Suprapubic skin (tissue), 4 donors: ENCODE data around the gene SRSF4. TPM values are rescaled to one million over a fixed set of nuclear protein-coding genes. Genes with fewer than 3 reads are reported as not detected.
"Not testable (repeated sequence)": the region's sequence is repeated elsewhere in the genome, so short reads cannot be mapped to it uniquely, and the experiment has no call there.

ENCODE experiments used
- DNase-seq, 2 donors: peaks; one replicate each; pipeline ENCODE4 v3.0.0-alpha.2; 2019; ENCODE audit warnings: low spot score in 2 of 2
- H3K27ac ChIP-seq: fragments of 200-600 bp; sonication (generic); one replicate; pipeline ENCODE4 v1.5.1; 2019
- H3K27me3 ChIP-seq: fragments of 200-600 bp; sonication (generic); one replicate; pipeline ENCODE4 v1.5.1; 2019
- H3K36me3 ChIP-seq: fragments of 200-600 bp; sonication (generic); one replicate; pipeline ENCODE4 v1.5.1; 2019
- H3K4me1 ChIP-seq: fragments of 200-600 bp; sonication (generic); one replicate; pipeline ENCODE4 v1.5.1; 2019
- H3K4me3 ChIP-seq: fragments of 200-600 bp; sonication (generic); one replicate; pipeline ENCODE4 v1.5.1; 2019; ENCODE audit warnings: mild to moderate bottlenecking
- H3K9me3 ChIP-seq: fragments of 200-600 bp; sonication (generic); one replicate; pipeline ENCODE4 v1.5.1; 2019
- EP300 ChIP-seq: sonication (generic); formaldehyde crosslinking; IDR thresholded peaks from one replicate; pipeline ENCODE4 v1.6.1; 2017; ENCODE audit warnings: antibody characterized with exemption
- POLR2A ChIP-seq, 2 donors: fragments of 450-650 bp; IDR thresholded peaks; one replicate each; pipeline ENCODE4 v1.6.1; 2017; ENCODE audit warnings: antibody characterized with exemption in 2 of 2, mild to moderate bottlenecking in 2 of 2, moderate library complexity in 2 of 2
- POLR2AphosphoS5 ChIP-seq, 3 donors: sonication (generic); formaldehyde crosslinking; IDR thresholded peaks; one replicate each; pipeline ENCODE4 v1.6.1; 2017; ENCODE audit warnings: antibody characterized with exemption in 3 of 3
- WGBS: methylation state at CpG from one replicate; pipeline ENCODE4 v1.1.5; 2018; 5-methylcytosine and 5-hydroxymethylcytosine counted together
- total RNA-seq, 4 donors: library from RNA; depleted of rRNA; stranded (reverse); fragments of >200 nt; gene quantifications; one replicate each; pipeline ENCODE4 v1.1.0, GENCODE V29; 2016
- TF ChIP-seq, protein P1 (sequence below), 2 donors: fragments of 200-600 bp in 1 of 2; fragments of 450-650 bp in 1 of 2; sonication (generic) in 1 of 2; IDR thresholded peaks; one replicate each; pipeline ENCODE4 v1.5.1; 2016 to 2019; ENCODE audit warnings: antibody characterized with exemption in 2 of 2, mild to moderate bottlenecking in 1 of 2, moderate library complexity in 1 of 2

The SRSF4 gene
- total RNA-seq, 4 donors from 2014 or later: 45.7 to 86.1 (median 60.5) TPM

DNA sequence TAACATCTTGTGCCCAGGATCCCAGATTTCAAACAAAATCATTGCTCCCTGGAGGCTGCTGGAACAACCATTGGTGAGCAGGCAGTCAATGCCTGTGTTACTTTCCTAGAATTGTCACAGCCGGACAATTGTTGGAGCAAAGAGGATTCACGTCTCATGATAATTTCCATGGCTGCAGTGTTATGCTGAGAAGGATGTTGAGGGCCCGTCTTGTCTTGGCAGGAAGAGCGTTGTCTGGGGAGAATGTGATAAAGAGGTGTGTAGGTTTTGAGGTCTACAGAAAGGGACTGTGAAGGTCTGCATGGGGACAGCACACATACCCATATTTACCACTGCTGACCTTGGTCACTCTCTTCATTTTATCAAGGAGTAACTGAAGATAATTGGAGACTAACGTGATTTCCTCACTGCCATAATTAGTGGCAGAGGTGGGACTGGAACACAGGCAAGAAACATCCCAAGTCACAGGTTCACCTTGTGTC, 42.7 kb upstream of the SRSF4 start:
- H3K4me1 ChIP-seq: peaks cover under 1% of the 10 kb centered on the region
- peaks cover 34% of the 10 kb centered on the region for H3K36me3 ChIP-seq
- no peak overlapping the region for H3K27ac ChIP-seq
- no peaks in the 10 kb centered on the region for H3K9me3 ChIP-seq
- DNase-seq: no peak
- no peaks in the 10 kb centered on the region for H3K27me3 ChIP-seq
- H3K4me3 ChIP-seq: no peak overlapping the region
- TF ChIP-seq POLR2A (IDR thresholded peaks at IDR 0.05): no peak
- no peak for TF ChIP-seq EP300
- TF ChIP-seq, protein P1, sequence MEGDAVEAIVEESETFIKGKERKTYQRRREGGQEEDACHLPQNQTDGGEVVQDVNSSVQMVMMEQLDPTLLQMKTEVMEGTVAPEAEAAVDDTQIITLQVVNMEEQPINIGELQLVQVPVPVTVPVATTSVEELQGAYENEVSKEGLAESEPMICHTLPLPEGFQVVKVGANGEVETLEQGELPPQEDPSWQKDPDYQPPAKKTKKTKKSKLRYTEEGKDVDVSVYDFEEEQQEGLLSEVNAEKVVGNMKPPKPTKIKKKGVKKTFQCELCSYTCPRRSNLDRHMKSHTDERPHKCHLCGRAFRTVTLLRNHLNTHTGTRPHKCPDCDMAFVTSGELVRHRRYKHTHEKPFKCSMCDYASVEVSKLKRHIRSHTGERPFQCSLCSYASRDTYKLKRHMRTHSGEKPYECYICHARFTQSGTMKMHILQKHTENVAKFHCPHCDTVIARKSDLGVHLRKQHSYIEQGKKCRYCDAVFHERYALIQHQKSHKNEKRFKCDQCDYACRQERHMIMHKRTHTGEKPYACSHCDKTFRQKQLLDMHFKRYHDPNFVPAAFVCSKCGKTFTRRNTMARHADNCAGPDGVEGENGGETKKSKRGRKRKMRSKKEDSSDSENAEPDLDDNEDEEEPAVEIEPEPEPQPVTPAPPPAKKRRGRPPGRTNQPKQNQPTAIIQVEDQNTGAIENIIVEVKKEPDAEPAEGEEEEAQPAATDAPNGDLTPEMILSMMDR (IDR thresholded peaks at IDR 0.05): no peak
- no peak for TF ChIP-seq POLR2AphosphoS5 (IDR thresholded peaks at IDR 0.05)
- WGBS: 92% methylated on average over 5 of the region's 5 CpGs

DNA sequence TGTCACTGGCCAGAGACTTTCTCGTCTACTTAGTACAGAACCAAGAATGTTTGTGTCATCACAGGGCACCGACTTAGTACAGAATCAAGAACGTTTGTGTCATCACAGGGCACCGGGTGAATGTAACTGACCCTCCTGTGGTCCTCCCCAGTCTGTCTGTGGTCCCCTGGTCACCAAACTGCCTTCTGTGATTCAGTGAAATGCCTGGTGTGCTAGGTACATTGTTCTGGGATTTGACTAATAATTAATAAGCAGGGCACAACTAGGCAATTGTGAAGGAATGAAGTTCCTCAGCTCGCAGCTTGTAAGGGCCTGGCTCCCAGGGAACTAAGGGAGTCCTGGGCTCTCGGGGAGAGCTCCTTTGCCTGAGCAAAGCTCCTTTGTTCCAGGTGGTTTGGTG, 41.8 kb upstream of the SRSF4 start:
- Histone ChIP-seq H3K27ac (no peak overlapping the region), H3K4me3 (no peak overlapping the region), H3K36me3 (peaks cover 39% of the 10 kb centered on the region), H3K4me1 (no peaks in the 10 kb centered on the region), H3K9me3 (no peaks in the 10 kb centered on the region), H3K27me3 (no peaks in the 10 kb centered on the region)
- WGBS: 86% methylated on average over 6 of the region's 6 CpGs
- TF ChIP-seq EP300 (no peak), POLR2AphosphoS5 (IDR thresholded peaks at IDR 0.05) (no peak), POLR2A (IDR thresholded peaks at IDR 0.05) (no peak)
- TF ChIP-seq, protein P1 (IDR thresholded peaks at IDR 0.05): no peak
- no peak for DNase-seq

DNA sequence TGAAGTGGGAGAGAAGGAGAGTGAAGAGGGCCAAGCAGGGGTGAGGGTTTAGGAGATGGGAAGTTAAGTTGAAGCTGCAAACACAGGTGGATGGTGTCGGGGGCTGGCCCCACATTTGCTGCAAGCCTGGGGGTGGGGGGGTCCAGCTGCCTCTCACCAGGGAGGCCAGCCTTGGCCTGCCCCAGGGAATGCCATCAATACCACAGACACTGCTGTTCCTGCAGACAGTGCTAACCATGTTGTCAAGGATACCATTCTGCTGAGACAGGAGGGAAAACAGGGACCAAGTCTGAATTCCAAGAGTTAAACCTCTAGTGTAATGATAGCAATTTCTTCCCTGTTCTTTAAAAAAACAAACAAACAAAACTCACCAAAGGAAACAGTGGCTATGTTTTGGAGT, 41.0 kb upstream of the SRSF4 start:
- no peak for TF ChIP-seq EP300
- no peak for TF ChIP-seq POLR2A (IDR thresholded peaks at IDR 0.05)
- no peak for TF ChIP-seq POLR2AphosphoS5 (IDR thresholded peaks at IDR 0.05)
- TF ChIP-seq, protein P1 (IDR thresholded peaks at IDR 0.05): no peak
- 82% methylated on average over 1 of the region's 1 CpG for WGBS
- Histone ChIP-seq H3K9me3 (no peaks in the 10 kb centered on the region), H3K36me3 (peaks cover 41% of the 10 kb centered on the region), H3K4me1 (no peaks in the 10 kb centered on the region), H3K27ac (no peak overlapping the region), H3K4me3 (no peak overlapping the region), H3K27me3 (no peaks in the 10 kb centered on the region)
- DNase-seq: no peak

DNA sequence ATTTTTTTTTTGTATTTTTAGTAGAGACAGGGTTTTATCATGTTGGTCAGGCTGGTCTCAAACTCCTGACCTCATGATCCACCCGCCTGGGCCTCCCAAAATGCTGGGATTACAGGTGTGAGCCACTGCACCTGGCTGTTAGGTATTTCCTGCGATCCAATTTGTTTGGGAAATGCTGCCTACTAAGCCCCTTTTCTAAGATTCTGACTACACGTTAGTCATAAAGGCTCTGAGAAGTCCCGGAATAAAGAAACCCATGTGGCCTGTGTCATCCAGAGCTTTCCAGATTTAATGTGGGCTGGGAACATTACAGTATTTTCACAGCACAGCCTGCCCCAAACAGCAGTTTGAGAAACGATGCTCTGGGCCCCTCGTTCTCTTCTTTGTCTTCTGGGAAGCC, 40.6 kb upstream of the SRSF4 start:
- H3K9me3 ChIP-seq, DNase-seq, H3K4me1 ChIP-seq, H3K4me3 ChIP-seq, H3K27me3 ChIP-seq, H3K27ac ChIP-seq: not testable (repeated sequence)
- H3K36me3 ChIP-seq: peaks cover 44% of the 10 kb centered on the region
- 87% methylated on average over 6 of the region's 6 CpGs for WGBS

DNA sequence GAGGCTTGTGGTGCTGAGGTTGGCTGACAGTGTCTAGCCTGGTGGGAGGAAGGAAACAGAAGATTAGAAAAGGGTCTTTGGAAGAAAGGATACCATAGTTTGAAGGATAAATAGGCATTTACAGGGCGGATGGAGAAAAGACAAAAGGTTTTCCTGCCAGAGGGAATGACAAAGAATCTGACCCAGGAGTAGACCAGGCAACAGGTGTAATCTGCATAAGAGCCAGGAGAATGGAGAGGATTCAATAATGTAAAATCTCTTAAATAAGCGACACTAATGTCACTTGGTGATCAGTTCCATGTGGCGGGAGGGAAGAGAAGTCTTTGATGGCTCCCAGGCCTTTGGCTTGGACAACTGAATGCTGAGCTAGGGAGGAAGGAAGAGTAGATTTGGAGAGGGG, 39.6 kb upstream of the SRSF4 start:
- H3K4me1 ChIP-seq: no peaks in the 10 kb centered on the region
- TF ChIP-seq POLR2AphosphoS5 (IDR thresholded peaks at IDR 0.05) (no peak), POLR2A (IDR thresholded peaks at IDR 0.05) (no peak), EP300 (no peak)
- TF ChIP-seq, protein P1 (IDR thresholded peaks at IDR 0.05): no peak
- peaks cover 47% of the 10 kb centered on the region for H3K36me3 ChIP-seq
- H3K27me3 ChIP-seq: no peaks in the 10 kb centered on the region
- no peak overlapping the region for H3K27ac ChIP-seq
- no peaks in the 10 kb centered on the region for H3K9me3 ChIP-seq
- H3K4me3 ChIP-seq: no peak overlapping the region
- 92% methylated on average over 3 of the region's 3 CpGs for WGBS
- DNase-seq: no peak

DNA sequence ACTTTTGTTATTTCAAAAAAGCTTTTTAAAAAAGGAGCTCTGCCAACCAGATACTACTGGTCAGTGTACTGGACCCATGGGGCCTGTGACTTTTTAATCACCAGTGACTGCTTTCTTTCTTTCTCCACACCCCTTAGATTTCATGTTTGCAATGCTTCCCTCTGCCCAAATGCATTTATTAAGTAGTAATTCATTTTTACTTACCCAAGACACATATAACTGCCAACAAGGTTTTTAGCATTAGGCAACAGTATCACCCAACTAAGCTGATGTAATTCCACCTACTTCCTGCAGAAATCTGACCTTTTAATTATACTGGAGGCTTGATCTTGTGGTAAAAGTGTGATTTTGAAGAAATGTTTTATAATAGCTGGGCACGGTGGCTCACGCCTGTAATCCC, 36.5 kb upstream of the SRSF4 start:
- TF ChIP-seq, protein P1 (IDR thresholded peaks at IDR 0.05): no peak
- TF ChIP-seq POLR2AphosphoS5 (IDR thresholded peaks at IDR 0.05) (no peak), POLR2A (IDR thresholded peaks at IDR 0.05) (no peak)
- DNase-seq: no peak
- Histone ChIP-seq H3K9me3 (no peaks in the 10 kb centered on the region), H3K27me3 (no peaks in the 10 kb centered on the region), H3K4me1 (no peaks in the 10 kb centered on the region), H3K27ac (no peak overlapping the region), H3K4me3 (no peak overlapping the region), H3K36me3 (peaks cover 55% of the 10 kb centered on the region)
- WGBS: 91% methylated on average over 2 of the region's 2 CpGs
